Activated T-helper 17 cell treated with anti-CD3 and anti-CD28 coated beads, Interleukin-2, amount 50 U/mL, for 72 hours (primary cell): ENCODE measurements around the gene KATNB1. TPM values are rescaled to one million over a fixed set of nuclear protein-coding genes. Genes with fewer than 3 reads are reported as not detected.
A peak's percentile ranks its signal among the peaks of the same experiment; 100 is the strongest.
"Not testable (repeated sequence)": the region's sequence is repeated elsewhere in the genome, so short reads cannot be mapped to it uniquely, and the experiment has no call there.

Experiments used
- ATAC-seq: fragments of 150-1000 bp; cut with Tn5 transposase; replicated peaks from 2 replicates; pipeline ENCODE4 v1.10.0; 2021; ENCODE audit warnings: mild to moderate bottlenecking, moderate library complexity
- H3K27ac Mint-ChIP-seq: one replicate; pipeline ENCODE4 v1.8.0; 2022; ENCODE audit warnings: mixed read lengths
- H3K27me3 Mint-ChIP-seq: one replicate; pipeline ENCODE4 v1.8.0; 2022; ENCODE audit warnings: mixed read lengths
- H3K36me3 Mint-ChIP-seq: one replicate; pipeline ENCODE4 v1.8.0; 2022; ENCODE audit warnings: low read depth, mild to moderate bottlenecking, mixed read lengths
- H3K4me1 Mint-ChIP-seq: one replicate; pipeline ENCODE4 v1.8.0; 2022; ENCODE audit warnings: mixed read lengths
- H3K4me3 Mint-ChIP-seq: one replicate; pipeline ENCODE4 v1.8.0; 2022; ENCODE audit warnings: mild to moderate bottlenecking, mixed read lengths
- H3K9me3 Mint-ChIP-seq: one replicate; pipeline ENCODE4 v1.8.0; 2022; ENCODE audit warnings: mixed read lengths
- total RNA-seq, 2 donors: library from RNA; stranded (reverse); gene quantifications; one replicate each; pipeline ENCODE4 v1.2.3, GENCODE V29; 2022

Gene KATNB1
- total RNA-seq, 2 donors from 2014 or later = 20.0 to 37.5 TPM

DNA sequence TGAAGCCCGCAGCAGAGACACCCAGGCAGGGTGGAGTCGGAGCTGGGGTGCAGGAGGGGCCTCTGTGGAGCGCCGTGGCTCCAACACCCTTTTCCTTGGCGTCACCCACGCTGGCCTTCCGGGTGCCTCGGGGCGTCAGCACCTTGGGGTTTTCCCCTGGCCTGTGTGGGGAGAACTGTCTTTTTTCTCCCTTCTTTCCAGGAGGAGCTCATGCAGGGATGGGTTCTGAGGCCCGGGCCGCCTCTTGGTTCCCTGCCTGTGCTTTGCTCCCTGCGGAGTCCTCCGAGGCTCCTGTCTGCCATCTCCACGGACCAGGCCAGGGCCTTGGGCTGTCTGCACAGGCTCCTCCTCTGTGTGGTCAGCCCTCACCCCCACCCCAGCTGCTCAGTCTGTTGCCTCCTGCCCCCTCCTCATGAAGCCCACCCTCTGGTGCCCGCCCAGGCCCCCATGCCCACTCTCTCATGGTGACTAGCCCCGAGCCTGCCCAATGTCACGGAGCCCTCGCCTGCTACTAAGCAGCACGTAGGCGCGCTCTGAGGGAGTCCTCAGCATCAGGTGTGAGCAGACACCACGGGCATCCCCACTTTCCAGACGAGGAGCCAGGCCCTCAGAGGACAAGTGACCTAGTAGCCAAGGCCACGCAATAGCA is 5.0 kb downstream of the KATNB1 start:
- H3K27ac Mint-ChIP-seq = no peak overlapping the region
- H3K4me3 Mint-ChIP-seq = no peak overlapping the region
- ATAC-seq = no peak
- no peaks in the 10 kb centered on the region for H3K27me3 Mint-ChIP-seq
- H3K9me3 Mint-ChIP-seq = no peaks in the 10 kb centered on the region
- peaks cover 5% of the 10 kb centered on the region for H3K4me1 Mint-ChIP-seq
- H3K36me3 Mint-ChIP-seq = peaks cover 5% of the 10 kb centered on the region

DNA sequence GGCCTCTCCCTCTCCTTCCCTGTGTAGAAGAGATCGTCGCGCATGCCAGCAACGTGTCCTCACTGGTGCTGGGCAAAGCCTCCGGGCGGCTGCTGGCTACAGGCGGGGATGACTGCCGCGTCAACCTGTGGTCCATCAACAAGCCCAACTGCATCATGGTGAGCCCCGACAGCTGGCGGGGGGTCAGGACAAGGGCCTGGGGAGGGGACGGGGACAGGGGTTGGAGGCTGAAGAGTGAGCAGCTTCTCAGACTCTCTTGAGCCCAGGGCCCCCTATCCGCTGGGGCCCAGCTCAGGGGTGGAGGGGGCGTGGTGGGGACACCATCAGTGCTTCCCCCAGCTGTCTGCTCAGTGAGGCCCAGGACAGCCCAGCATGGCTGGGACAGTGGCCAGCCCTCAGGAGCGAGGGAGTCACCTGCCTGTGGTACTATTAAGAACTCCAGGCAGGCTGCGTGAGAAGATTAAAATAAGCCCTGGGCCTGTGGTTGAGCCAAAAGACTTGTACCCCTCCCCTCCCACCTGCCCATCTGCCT is 6.2 kb downstream of the KATNB1 start:
- Mint-ChIP-seq H3K4me1 (peaks cover under 1% of the 10 kb centered on the region), H3K9me3 (no peaks in the 10 kb centered on the region), H3K27me3 (no peaks in the 10 kb centered on the region), H3K4me3 (no peak overlapping the region), H3K27ac (no peak overlapping the region), H3K36me3 (peaks cover 5% of the 10 kb centered on the region)
- ATAC-seq = no peak

DNA sequence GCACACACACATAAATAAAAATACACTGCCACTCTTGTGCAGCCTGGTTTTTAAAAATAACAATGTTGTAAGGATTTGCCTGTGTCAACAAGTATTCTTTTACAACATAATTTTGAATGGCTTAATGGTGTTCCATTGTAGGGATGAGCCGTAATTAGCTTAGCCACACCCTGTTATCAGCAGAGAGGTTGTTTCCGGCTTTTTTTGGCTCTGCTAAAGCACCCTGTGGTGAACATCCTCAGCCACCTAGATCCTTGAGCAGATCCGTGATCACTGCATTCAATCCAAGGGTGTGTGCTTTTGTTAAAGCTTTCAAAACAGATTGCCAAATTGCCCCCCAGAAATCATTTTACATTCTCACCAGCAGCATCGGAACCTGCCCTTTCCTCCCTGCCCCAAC is 7.0 kb downstream of the KATNB1 start:
- peaks cover 5% of the 10 kb centered on the region for H3K36me3 Mint-ChIP-seq
- no peaks in the 10 kb centered on the region for H3K27me3 Mint-ChIP-seq
- H3K4me3 Mint-ChIP-seq = no peak overlapping the region
- no peak for ATAC-seq
- H3K4me1 Mint-ChIP-seq = no peaks in the 10 kb centered on the region
- no peak overlapping the region for H3K27ac Mint-ChIP-seq
- H3K9me3 Mint-ChIP-seq = no peaks in the 10 kb centered on the region

DNA sequence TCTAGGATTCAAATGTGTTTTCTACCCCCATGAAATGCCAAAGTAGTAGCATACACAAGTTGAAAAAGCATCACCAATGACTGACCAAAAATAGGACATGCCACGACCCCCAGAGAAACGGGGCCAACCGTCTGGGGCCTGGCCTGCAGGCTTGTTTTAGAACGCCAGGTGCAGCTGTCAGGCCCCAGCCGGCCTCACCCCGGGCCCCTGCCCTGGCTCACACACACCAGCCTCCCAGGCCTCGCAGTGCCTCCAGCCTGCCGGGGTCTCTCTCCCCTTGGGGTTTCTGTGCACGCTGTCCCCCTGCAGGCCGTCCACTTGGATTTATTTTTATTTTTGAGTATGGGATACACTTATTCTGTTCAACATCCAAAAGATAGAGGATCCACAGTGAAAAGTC is 7.9 kb downstream of the KATNB1 start:
- Mint-ChIP-seq H3K4me3 (no peak overlapping the region), H3K4me1 (no peaks in the 10 kb centered on the region), H3K27me3 (no peaks in the 10 kb centered on the region), H3K36me3 (peaks cover 5% of the 10 kb centered on the region), H3K27ac (no peak overlapping the region), H3K9me3 (no peaks in the 10 kb centered on the region)
- no peak for ATAC-seq

DNA sequence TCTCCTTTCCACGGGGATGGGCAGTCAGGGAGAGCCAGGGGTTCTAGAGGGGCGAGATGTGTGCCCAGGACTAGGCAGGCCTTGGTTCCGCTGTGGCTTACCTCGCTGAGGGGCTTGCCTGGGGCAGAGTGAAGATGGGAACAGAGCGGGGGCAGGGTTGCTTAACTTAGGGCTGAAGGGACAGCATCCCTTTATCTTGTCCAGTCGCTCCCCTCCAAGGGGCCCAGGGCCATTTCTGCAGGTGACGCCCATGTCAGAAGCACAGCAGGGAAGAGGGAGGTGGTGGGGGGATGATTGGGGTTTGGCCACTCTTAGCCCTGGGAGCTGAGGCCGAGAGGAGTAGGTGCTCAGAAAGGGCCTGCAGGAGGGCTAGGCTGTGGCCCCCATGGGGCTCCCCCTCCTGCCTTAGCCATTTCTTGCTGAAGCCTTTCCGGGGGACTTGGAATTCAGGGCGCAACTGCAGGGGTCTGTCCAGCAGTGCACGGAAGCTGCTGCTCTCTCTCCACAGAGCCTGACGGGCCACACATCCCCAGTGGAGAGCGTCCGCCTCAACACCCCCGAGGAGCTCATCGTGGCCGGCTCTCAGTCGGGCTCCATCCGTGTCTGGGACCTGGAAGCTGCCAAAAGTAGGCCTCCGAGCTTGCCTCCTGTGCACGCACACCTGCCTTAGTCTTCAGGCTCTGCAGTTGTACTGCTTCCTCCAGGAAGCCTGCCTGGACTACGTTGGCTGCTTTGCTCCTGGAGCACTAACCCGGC is 8.5 kb downstream of the KATNB1 start:
- H3K4me1 Mint-ChIP-seq = no peaks in the 10 kb centered on the region
- no peaks in the 10 kb centered on the region for H3K9me3 Mint-ChIP-seq
- H3K27ac Mint-ChIP-seq = no peak overlapping the region
- H3K36me3 Mint-ChIP-seq = peaks cover 5% of the 10 kb centered on the region
- H3K4me3 Mint-ChIP-seq = no peak overlapping the region
- ATAC-seq = no peak
- no peaks in the 10 kb centered on the region for H3K27me3 Mint-ChIP-seq

DNA sequence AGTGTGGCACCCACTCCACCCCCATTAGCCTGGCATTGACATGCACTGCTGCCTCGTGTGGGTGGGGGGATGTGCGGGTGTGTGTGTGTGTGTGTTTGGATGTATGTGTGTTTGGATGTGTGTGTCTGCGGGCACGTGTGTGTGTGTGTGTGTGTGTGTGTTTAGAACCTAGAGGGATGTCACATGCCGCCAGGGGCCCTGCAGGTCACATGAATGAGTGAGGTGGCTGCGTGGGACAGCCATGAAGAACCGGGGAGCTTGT is 9.0 kb downstream of the KATNB1 start:
- Mint-ChIP-seq H3K27me3 (no peaks in the 10 kb centered on the region), H3K9me3 (no peaks in the 10 kb centered on the region), H3K4me3 (no peak overlapping the region), H3K4me1 (no peaks in the 10 kb centered on the region), H3K36me3 (peaks cover 5% of the 10 kb centered on the region), H3K27ac (no peak overlapping the region)
- no peak for ATAC-seq

DNA sequence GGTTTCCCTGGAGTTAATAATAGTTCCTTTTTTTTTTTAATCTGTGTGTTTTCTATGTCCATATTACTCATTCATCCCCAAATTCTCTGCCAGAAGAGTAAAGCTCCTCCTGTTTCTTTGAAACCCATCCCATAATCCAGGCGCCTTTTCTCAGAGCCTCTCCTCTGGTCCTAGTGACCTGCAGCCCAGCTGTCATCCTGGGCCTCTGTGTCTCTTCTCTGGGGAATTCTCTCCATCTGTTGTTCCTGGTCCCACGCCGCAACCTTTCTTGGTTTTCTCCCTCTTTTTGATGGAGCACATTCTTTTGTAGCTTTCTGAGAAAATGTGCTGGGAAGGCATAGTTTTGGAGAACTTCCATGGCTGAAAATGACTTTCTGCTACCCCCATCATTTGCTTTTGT is 10.2 kb downstream of the KATNB1 start:
- no peaks in the 10 kb centered on the region for H3K9me3 Mint-ChIP-seq
- no peak overlapping the region for H3K4me3 Mint-ChIP-seq
- H3K4me1 Mint-ChIP-seq = no peaks in the 10 kb centered on the region
- peaks cover 5% of the 10 kb centered on the region for H3K36me3 Mint-ChIP-seq
- H3K27ac Mint-ChIP-seq = no peak overlapping the region
- no peaks in the 10 kb centered on the region for H3K27me3 Mint-ChIP-seq
- ATAC-seq = no peak

DNA sequence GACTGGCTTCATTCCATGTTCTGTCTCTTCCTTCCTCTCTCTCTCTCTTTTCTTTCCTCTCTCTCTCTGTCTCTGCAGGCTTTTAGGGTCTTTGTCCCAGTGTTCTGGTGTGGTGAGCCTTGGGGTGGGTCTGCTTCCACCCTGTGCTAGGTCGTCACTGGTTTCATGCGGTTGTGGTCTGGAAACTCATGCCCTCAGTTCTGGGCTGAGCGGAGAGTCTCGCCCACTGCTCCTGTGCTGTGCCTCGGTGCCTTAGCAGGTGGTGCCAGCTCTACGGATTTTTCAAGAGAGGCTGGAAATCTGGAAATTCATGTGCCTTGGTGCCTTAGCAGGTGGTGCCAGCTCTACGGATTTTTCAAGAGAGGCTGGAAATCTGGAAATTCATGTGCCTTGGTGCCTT is 10.7 kb downstream of the KATNB1 start:
- ATAC-seq, H3K4me3 Mint-ChIP-seq, H3K27ac Mint-ChIP-seq, H3K27me3 Mint-ChIP-seq, H3K9me3 Mint-ChIP-seq, H3K36me3 Mint-ChIP-seq, H3K4me1 Mint-ChIP-seq: not testable (repeated sequence)

DNA sequence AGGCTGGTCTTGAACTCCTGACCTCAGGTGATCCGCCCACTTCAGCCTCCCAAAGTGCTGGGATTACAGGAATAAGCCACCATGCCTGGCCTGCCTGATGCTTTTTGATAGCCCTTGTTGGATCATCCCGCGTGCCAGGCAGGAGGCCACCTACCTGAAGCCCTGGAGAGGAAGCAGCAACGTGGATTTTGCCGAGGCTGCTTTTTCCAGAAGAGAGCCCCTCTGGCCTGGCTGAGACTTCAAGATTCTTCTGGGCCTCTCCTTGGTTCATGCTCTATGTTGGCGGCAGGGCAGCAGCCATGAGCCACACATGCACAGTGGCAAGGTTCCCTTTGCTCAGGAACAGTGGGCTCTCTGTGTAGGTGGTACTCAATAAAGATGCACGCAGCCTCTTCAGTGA is 11.5 kb downstream of the KATNB1 start:
- H3K4me3 Mint-ChIP-seq = no peak overlapping the region

DNA sequence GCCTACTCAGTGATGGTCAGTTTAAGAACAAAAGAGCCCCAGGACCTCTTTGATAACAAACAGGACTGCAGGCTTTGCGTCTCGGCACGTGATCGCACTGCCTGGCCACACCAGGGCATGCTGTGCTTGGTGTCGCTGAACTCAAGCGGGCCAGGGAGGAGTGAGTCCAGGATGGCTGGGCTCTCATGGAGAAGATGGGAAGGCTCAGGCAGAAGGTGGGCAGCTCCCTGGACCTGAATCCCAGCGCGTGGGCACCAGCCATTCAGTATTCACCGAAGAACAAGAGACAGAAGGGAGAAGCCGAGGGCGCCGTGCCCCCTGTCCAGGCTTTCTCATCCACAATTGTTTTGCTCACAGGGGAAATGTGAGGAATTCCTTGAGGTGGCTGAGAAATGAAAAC is 11.9 kb downstream of the KATNB1 start:
- ATAC-seq = no peak
- H3K27ac Mint-ChIP-seq = no peak overlapping the region
- peaks cover 5% of the 10 kb centered on the region for H3K36me3 Mint-ChIP-seq
- H3K9me3 Mint-ChIP-seq = no peaks in the 10 kb centered on the region
- no peak overlapping the region for H3K4me3 Mint-ChIP-seq
- H3K27me3 Mint-ChIP-seq = no peaks in the 10 kb centered on the region
- no peaks in the 10 kb centered on the region for H3K4me1 Mint-ChIP-seq

More for the DNA sequence above, 11.5 kb downstream of the KATNB1 start:
- Mint-ChIP-seq H3K27me3 (no peaks in the 10 kb centered on the region), H3K27ac (no peak overlapping the region), H3K4me1 (no peaks in the 10 kb centered on the region), H3K9me3 (no peaks in the 10 kb centered on the region), H3K36me3 (peaks cover 5% of the 10 kb centered on the region)
- ATAC-seq = no peak

DNA sequence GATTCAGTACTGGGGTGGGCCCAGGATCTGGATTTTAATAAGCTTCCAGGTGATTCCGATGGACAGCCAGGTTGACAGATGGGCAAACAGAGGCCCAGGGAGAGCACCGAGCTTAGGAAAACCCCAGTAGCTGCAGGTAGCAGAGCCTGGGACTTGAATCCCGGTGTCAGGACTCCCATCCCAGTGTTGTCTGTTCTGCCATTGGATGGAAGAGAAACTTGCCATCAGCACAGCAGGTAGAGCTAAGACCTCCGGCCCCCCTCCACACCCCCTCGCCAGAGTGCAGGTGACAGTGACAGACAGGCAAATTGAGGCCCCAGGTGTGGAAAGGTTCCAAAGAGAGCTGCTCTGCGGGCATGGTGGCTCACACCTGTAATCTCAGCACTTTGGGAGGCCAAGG is 12.4 kb downstream of the KATNB1 start:
- no peak overlapping the region for H3K4me3 Mint-ChIP-seq
- no peaks in the 10 kb centered on the region for H3K4me1 Mint-ChIP-seq
- peaks cover 5% of the 10 kb centered on the region for H3K36me3 Mint-ChIP-seq

DNA sequence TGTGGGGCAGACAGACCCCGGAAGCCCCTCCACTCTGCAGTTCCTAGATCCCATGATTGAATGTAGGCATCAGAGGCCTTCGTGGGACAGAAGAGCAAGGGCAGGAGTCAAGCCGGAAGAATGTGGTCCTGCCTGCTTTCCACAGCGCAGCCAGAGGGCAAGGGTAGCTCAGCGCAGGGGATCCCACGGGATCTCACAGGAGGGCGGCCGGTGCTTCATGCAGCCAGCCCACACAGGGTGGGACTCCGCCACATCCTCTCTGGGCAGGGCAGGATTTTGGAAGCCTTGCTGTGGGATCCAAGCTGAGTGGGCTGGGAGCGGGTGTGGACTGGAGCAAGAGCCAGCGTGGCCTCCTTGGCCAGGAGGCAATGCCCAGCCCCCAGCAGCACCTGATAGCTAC is 13.0 kb downstream of the KATNB1 start:
- Mint-ChIP-seq H3K27me3 (no peaks in the 10 kb centered on the region), H3K36me3 (peaks cover 3% of the 10 kb centered on the region), H3K4me1 (no peaks in the 10 kb centered on the region), H3K4me3 (no peak overlapping the region), H3K9me3 (no peaks in the 10 kb centered on the region), H3K27ac (no peak overlapping the region)
- ATAC-seq = no peak

More for the DNA sequence above, 12.4 kb downstream of the KATNB1 start:
- Mint-ChIP-seq H3K9me3 (no peaks in the 10 kb centered on the region), H3K27ac (no peak overlapping the region), H3K27me3 (no peaks in the 10 kb centered on the region)
- ATAC-seq = no peak

DNA sequence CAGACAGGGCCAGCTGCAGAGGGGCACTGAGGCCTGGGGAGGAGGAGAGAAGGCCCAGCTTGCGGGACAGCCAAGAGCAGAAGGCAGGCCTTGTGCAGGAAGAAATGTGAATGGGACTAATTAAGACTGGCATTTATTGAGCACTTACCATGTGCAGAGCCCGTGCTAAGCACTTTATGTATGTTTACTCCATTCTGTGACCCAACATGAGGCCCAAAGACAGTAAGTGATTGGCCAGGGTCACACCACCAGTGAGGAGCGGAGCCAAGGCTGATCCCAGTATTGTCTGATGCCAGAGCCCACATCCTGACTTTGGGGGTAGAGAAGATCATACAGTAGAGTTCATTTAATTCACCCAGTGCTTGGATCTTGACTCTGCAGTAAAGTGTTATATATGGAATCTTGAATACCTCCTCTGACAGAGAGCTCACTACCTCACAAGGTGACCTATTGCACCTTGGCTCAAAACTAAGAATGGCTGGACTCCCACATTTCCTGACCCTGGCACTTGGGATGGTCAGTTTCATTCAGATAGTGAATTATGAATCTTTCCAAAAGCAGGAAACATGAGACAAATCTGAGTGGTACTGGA is 13.6 kb downstream of the KATNB1 start:
- no peak for ATAC-seq
- no peaks in the 10 kb centered on the region for H3K36me3 Mint-ChIP-seq
- no peak overlapping the region for H3K27ac Mint-ChIP-seq
- H3K27me3 Mint-ChIP-seq = no peaks in the 10 kb centered on the region
- no peaks in the 10 kb centered on the region for H3K4me1 Mint-ChIP-seq
- H3K9me3 Mint-ChIP-seq = no peaks in the 10 kb centered on the region
- no peak overlapping the region for H3K4me3 Mint-ChIP-seq

DNA sequence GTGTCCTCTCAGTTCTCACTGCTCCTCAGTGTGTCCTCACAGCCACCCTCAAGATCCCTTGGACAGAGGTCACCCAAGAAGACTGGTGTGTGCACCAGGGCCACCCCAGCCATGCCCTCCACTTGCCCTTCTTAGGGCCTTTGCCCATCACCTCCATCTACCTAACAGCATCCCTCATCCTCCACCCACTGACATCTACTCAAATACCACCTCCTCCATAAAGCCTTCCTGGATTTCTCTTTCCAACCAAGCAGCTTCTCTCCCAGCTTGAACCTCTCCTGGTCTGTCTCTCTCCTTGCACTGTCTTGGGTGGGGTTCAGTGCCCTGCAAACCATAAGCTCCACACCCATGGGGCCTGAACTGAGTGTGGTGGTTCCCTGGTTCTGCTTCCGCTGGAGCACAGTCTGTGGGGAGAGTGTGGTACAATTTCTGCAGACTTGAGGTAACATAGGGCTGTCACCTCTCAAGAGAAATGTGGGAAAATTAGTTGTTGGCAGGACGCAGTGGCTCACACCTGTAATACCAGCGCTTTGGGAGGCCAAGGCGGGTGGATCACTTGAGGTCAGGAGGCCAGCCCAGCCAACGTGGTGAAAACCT is 14.4 kb downstream of the KATNB1 start:
- Mint-ChIP-seq H3K36me3 (no peaks in the 10 kb centered on the region), H3K9me3 (no peaks in the 10 kb centered on the region), H3K27me3 (no peaks in the 10 kb centered on the region), H3K4me3 (no peak overlapping the region), H3K4me1 (no peaks in the 10 kb centered on the region), H3K27ac (peak overlapping the region; percentile 19)
- ATAC-seq = no peak
